ENCODE results near the gene FAM168A.

The FAM168A gene

GRCh38 chr11:73554671-73555320 is 43.1 kb downstream of the FAM168A start:
- DNase-seq = no peak

GRCh38 chr11:73553266-73553665 is 44.6 kb downstream of the FAM168A start:
- no peak for DNase-seq

DNA sequence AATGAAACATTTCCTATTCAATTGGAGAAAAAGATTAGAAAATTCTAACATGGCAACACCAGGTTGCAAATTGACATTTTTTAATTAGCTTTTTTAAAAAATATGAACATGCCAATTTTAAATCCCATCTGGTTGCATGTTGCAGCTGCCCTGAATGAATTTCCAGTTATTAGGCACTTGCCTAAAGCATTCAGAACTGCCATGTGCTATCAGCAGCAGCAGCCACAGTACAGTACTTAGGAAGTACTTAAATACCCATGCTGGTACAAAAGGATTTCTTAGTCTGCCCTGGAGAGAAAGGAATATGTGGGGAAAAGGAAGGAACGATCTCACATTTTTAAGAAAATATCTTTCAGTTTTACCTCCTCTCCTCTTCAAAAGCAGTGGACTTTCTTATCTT is 46.2 kb downstream of the FAM168A start:
- DNase-seq = no peak

- no peak for DNase-seq
Measured at GRCh38 chr11:73549376-73549775, 48.5 kb downstream of the FAM168A start.

- no peak for DNase-seq
Measured at GRCh38 chr11:73547706-73548595, 50.0 kb downstream of the FAM168A start.

DNA sequence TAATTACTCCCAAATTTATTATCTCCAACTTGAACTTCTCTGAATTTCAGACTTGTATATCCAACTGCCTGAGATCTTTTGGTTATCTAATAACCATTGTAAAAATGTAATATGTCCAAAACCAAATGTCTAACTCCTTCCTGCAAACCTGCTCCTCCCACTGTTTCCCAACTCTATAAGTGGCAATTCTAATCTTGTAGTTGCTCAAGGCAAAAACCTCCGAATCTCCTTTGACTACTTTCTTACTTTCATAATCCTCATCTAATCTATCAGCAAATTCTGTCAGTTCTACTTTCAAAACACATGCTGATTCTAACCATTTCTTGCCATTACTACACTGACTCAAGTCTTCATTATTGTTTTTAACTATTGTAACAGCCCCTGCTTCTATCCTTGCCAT is 55.7 kb downstream of the FAM168A start:
- no peak for DNase-seq

- DNase-seq = no peak
Measured at GRCh38 chr11:73539506-73540084, 58.3 kb downstream of the FAM168A start.

GRCh38 chr11:73538381-73538872 is 59.5 kb downstream of the FAM168A start:
- DNase-seq = no peak

- DNase-seq = no peak
Measured at GRCh38 chr11:73537969-73538368, 59.9 kb downstream of the FAM168A start.

DNA sequence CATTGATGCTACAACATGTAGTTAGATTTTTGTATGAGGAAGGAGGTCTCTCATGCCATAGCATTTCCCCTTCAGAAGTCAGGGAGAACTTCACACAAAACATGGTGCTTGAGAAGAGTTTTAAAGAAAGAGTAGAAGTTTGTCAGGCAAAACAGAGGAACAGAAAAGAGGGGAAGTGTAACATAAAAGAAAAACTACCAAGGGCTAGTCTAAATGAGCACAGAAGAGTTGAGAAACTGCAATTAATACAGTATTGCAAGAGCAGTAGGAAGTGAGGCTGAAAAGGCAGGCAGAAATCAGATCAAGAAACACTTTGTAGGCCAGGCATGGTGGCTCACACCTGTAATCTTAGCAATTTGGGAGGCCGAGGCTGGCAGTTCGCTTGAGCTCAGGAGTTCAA is 61.0 kb downstream of the FAM168A start:
- DNase-seq = no peak

DNA sequence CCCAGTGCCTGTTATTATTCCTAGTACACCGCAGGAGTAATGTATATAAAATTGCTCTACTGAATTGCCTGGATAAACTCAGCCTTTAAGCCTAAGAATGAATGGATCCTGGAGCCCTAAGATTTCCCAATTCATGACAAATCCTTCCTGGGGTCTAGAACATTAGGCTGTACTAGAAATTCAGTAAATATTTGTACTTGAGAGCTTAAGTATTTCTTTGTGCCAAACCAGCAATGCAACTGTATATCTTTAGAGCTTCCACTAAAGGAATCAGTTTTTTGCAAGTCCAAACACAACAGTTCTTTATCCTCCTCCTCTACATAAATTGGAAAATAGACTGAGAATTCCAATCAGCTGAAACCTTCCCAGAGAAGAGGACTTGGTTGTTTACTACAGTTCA is 65.6 kb downstream of the FAM168A start:
- no peak for DNase-seq

- no peak for DNase-seq
Measured at GRCh38 chr11:73531386-73531785, 66.5 kb downstream of the FAM168A start.

- no peak for DNase-seq
Measured at GRCh38 chr11:73530109-73530508, 67.8 kb downstream of the FAM168A start.

DNA sequence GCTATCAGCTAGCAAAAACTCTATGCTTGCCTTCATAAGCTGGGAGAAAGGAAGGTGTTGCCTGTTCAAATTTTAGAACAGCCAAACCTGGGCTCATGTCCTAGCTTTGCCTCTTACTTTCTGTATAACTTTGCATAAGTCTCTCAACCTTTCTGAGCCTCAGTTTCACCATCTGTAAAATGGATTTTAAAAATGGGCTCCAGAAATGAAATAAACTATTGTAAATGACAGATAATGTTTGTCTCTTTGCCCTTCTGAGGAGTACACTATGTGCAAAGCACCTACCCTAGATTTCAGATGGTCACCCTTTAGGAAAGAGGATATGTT is 68.7 kb downstream of the FAM168A start:
- DNase-seq = no peak

GRCh38 chr11:73528483-73529203 is 69.3 kb downstream of the FAM168A start:
- no peak for DNase-seq

- no peak for DNase-seq
Measured at GRCh38 chr11:73528013-73528412, 69.9 kb downstream of the FAM168A start.

- no peak for DNase-seq
Measured at GRCh38 chr11:73525611-73526010, 72.3 kb downstream of the FAM168A start.

- no peak for DNase-seq
Measured at GRCh38 chr11:73524774-73525173, 73.1 kb downstream of the FAM168A start.

DNA sequence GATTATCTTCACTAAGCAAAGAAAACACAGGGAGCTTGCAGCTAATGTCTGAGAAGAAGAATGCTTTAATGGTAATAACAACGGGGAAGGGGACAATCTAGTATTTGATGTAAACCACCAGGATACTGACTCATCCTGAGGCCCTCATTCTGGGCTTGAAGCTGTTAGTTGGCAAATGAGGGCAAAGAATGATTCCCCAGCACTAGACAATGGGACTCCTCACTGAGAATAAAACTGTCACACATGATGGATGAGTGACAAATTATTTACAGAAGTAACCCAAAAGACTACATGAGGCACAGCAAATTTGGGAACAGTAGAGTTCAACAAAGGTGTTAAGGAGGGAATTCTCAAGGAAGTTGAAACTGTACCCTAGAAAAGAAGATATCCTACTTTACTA is 76.3 kb downstream of the FAM168A start:
- no peak for DNase-seq

- no peak for DNase-seq
Measured at GRCh38 chr11:73520353-73521061, 77.4 kb downstream of the FAM168A start.

- no peak for DNase-seq
Measured at GRCh38 chr11:73519266-73519665, 78.6 kb downstream of the FAM168A start.

GRCh38 chr11:73518195-73518594 is 79.7 kb downstream of the FAM168A start:
- DNase-seq = no peak

- DNase-seq = no peak
Measured at GRCh38 chr11:73516080-73516479, 81.8 kb downstream of the FAM168A start.
